Skeletal muscle cell (primary cell): ENCODE results near the gene NATD1.

Source experiments
- DNase-seq: peaks from one replicate; pipeline ENCODE4 v3.0.0-alpha.2; 2010; ENCODE audit warnings: low read depth
- H3K4me3 ChIP-seq: 2 replicates; pipeline ENCODE4 v1.5.1; 2011; ENCODE audit warnings: low read depth, mild to moderate bottlenecking, control low read depth, low read length, moderate library complexity

NATD1 gene

GRCh38 chr17:21249086-21249795, 4.0 kb downstream of the NATD1 start:
- DNase-seq, result no peak
- H3K4me3 ChIP-seq, result no peak overlapping the region

DNA sequence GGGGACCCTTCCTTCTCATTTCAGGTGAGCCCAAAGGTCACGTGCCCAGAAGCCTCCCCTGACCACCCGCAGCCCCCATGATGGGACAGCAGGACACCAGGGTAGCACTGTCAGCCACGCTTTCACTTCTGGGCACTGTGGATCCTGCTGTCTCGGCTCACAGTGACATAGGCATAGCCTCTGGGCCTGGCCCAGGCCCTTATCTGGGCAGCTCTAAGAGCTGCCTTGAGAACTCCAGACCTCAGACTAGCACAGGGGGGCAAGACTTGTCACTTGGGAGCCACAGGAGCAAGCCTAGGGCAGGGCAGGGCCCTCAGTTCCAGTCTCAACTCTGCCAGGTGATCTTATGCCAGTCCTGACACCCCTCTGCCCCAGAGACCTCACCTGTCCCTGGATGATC, 4.7 kb downstream of the NATD1 start:
- no peak overlapping the region for H3K4me3 ChIP-seq

DNA sequence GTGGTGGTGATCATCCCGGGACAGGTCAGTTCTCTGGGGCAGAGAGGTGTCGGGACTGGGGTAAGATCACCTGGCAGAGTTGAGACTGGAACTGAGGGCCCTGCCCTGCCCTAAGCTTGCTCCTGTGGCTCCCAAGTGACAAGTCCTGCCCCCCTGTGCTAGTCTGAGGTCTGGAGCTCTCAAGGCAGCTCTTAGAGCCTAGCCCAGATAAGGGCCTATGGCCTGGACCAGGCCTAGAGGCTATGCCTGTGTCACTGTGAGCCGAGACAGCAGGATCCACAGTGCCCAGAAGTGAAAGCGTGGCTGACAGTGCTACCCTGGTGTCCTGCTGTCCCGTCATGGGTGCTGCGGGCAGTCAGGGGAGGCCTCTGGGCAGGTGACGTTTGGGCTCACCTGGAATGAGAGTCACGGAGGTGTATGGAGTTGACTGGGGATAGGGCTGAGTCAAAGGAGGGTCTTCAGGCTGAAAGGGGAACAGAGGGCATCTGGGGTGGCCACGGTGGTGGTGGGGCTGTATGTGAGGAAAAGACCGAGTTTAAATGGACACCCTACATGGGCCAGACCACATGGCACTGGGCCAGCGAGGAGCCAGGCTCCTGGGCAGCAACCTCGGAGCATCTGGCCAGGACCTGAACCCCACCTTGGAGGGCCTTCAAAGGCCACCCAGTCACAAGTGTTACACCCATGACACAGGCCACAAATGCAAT, 5.5 kb downstream of the NATD1 start:
- H3K4me3 ChIP-seq, result no peak overlapping the region
- DNase-seq, result no peak

More for the DNA sequence above, 4.7 kb downstream of the NATD1 start:
- DNase-seq, result no peak

DNA sequence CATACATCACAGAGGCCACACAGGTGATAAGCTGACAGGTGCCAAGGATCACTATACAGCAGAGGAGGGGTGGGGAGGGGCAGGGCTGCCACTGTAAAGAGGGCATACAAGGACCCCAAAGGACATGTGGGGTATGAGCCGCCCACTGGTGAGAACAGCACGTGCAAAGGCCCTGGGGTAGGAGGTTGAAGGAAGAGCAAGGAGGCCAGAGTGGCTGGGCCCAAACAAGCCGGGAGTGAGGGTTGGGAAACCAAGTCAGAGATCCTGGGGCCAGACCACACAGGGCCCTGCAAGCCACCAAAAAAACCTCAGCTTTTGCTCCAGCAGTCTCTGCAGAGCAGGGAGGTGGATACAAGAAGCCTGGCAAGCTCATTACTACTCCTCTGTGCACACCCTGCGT, 6.5 kb downstream of the NATD1 start:
- no peak for DNase-seq
- H3K4me3 ChIP-seq, result no peak overlapping the region

GRCh38 chr17:21245639-21246084, 7.5 kb downstream of the NATD1 start:
- DNase-seq, result no peak
- no peak overlapping the region for H3K4me3 ChIP-seq

DNA sequence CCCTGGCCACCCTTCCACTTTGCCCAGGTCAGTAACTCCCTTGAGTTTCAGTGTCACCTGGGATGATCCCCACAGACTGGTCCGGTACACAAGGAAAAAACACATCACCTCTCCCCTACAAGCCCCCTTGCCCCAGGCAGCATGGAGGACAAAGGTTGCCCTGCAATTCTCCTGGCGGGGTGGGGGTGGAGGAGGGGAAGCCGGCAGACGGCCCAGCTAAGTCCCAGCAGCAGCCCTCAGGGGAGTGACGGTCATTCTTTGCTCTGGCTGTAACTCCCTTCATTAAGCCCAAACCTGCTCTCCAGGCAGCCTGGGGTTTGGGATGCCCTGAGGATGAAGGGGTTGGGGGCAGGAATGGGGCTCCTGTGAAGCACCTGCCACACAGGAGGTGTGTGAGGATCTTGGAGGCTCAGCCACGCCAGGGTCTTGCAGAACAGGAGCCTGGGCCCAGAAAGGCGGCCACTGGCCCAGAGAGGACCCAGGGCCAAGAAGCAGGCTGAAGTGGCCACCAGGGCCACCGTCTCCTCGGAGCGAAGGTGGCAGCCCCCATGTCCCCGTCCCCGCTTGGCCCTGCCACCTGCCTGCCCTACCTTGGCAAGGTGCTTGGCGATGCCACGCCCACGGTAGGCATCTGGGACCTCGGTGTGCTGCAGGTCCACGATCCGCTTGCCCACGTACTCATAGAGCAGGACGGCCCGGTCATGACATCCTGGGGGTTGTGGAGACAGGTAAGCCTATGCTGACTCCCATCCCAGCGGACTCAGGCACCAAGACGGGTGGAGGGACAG, 9.5 kb downstream of the NATD1 start:
- H3K4me3 ChIP-seq, result no peak overlapping the region
- no peak for DNase-seq

DNA sequence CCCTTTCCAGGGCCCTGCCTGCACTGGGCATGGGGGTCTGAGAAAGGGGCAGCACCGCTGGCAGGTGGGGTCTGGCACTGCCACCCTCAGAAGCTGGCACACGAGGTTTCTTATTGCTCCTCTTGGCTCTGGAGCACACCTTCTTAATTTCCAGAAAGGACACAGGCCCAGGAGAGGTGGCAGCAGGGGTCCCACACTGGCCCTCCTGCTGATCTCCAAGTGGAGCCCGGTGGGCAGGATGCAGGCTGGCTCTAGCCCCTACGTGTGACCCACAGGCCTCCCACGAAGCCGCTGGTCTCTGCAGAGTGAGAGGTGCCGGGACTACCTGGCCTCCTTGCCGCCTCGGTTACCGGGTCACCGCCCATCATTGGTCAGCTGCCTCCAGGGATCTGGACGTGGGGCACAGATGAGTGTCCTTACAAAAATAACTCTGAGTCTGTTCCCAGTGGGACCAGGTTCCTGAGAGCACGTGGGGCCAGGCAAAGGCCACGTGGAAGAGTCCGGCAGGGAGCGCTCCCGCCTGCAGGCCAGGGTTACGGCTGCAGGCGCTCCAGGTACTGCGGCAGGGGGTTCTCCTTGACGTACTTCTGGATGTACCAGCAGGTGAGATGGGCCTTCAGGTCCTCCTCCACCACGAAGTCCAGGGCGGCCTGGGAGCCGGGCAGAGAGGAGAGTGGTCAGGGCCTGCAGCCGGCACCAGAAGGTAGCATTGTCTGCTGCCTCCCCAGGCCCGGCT, 10.3 kb downstream of the NATD1 start:
- DNase-seq, result no peak
- no peak overlapping the region for H3K4me3 ChIP-seq

DNA sequence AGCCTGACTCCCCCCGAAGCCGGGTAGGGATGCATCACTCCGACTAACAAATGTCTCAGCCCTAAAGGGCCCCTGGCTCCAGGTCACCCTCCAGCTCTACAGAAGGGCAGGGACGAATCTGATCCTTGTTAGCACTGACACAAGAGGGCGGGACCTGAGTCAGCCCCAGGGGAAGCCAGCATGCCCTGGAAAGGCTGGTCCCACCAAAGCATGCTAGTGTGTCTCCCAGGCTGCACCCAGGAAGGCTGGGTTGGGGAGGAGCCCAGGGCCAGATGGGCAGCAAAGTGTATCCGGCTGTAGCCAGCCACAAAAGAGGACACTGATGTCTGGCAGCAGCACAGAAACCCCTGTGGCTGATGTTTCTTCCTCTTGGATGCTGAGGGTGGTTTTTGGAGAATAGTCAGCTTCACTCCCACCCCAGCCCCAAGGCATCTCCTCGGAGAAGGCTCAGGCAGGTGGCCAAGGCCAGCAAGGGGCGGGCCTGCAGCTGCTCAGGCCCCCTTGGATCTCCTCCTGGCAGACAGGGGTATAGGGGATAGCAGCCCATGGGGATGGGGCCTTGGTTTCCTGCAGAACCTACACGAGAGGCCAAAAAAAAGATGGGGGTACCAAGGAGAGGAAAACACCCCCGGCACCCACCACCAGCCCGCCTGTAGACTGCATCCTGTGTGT, 11.0 kb downstream of the NATD1 start:
- no peak overlapping the region for H3K4me3 ChIP-seq
- no peak for DNase-seq

DNA sequence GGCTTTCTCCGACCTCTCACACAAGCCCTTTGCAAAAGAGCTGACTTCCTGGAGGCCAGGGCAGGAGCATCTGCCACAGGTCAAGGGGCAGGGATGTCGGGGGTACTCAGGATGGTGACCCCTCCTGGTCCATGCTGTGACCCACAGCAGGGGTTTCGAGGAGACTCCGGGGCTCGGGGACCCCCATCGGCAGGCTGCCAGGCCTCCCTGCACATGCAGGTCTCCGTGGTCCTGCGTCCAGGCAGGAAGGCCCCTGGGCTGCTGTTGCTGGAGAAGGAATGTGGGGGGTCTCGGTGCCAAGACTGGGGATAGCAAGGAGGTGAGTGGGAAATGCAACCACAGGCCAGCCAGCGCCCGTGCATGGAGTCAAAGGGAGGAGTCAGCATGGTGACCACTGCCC, 11.6 kb downstream of the NATD1 start:
- no peak overlapping the region for H3K4me3 ChIP-seq
- DNase-seq, result no peak

DNA sequence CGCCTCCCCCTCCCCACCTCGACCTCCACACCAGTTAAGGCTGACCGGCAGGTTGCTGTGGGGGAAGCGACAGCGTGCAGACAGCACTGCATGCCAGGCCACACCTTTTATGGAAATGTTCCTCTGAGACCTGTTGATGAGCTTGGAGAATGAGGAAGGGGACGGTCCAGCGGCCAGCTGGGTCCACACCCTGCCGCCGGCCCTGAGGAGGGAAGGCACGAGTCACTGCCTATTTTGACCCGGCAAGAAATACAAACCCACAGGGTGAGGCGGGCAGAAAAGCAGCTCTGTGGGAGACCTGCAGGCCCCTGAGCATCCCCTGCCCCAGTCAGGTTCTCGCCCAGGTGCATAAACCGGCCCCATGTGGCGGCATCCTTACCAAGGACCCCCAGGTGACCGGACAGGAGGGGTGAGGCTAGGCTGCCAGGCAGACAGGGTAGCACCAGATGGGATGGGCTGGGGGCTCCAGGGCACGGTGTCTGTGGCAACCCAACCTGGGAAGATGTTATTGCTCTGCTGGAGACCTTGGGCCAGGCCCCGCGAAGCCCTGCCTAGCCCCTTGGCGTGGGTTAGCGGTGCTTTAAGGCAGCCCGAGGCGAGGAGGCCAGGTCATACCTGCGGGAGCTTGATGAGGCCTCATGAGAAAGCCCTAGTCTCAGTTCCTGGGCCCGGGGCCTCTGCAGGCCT, 12.7 kb downstream of the NATD1 start:
- H3K4me3 ChIP-seq, result no peak overlapping the region
- DNase-seq, result no peak

DNA sequence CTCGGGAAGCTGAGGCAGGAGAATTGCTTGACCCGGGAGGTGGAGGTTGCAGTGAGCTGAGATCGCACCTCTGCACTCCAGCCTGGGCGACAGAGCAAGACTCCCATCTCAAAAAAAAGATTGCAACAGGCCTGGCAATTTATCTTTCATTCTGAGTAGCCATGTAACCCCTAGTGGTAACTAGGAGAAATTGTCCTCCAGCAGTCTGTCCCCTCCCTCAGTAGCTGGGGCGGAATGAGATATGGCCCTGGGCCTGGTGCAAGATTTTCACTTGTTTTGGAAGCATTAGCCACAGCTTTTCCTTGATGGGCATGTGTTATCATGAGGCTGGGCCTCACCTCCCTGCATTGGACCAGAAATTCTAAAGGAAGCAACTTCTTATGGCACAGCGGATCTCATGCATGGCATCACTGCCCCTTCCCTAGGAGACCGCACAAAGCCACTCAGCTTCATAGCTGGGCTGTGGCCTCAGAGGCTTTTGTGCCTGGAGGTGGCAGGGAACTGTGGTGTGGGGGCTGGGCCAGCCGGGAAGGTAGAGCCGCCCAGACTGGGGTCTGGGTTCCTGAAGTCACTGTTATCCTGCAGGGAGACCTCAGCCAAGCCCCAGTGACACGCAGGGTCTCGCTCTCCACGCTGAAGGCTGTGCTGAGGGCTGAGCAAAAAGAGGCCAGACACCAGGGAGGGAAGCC, 13.4 kb downstream of the NATD1 start:
- DNase-seq, result no peak
- no peak overlapping the region for H3K4me3 ChIP-seq

- H3K4me3 ChIP-seq, result no peak overlapping the region
- DNase-seq, result no peak
Observed at GRCh38 chr17:21235921-21236320, 17.3 kb downstream of the NATD1 start.

DNA sequence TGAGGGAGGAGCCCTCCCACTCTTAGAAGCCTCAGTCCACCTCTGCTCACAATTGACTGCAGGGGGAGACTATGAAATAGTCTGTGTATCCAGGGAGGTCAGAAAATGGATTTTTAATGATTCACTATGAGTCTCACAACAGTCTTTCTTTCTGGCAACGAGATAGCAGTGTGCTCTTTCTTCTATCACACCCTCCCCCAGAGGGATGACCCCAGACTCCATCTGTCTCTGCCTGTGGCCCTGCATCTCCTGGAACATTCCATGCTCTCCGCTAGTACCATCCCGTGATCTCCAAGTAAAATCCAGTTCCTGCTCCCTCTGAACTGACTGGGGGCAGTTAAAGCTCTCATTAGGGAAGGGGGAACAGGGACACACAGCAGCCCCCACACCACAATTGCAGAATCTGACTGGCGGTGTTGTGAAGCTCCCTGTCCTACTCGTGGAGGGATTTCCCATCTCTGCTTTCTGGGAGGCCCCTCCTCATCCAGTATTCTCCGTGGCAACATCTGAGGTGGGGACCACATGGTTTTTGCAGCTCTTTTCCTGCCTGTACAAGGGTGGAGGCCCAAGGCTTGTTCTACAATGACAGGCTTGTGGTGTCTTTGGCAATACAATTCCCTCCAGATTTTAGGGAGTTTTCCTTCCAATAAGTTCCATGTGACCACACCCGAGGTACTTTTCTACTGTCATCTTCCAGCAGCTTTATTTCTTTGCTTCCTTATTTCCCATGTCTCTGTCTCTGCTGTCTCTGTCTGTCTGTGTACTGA, 19.4 kb downstream of the NATD1 start:
- DNase-seq, result no peak
- no peak overlapping the region for H3K4me3 ChIP-seq

DNA sequence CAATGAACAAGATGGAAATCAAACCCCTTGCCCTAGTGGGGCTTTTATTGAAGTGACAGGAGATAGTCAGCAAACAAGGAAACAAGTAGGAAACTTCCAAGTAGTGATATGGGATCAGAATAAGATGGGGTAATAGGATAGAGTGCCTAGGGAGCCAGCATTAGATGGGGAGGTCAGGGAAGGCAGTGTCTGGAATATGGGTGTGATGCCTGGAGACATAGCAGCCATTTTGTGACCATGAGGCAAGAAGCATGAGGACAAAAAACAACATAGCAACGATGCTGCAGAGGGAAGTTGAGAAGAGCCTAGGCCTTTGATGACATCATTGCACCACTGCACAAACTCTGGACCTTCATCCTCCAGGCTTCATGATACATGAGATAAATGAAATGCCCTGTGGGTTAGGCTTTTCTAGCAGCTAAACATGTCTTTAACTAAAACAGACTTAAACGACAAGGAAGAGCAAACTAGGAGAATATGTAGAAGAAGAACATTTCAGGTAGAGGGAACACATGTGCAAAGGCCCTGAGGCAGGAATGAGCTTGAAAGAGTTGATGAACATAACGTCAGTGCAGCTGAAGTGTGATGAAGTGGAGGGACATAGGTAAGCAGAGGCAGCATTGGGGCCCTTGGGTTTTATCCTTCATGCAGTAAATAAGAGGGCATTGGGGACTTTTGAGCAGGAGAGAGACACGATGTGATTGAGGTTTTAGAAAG, 21.0 kb downstream of the NATD1 start:
- H3K4me3 ChIP-seq, result no peak overlapping the region
- no peak for DNase-seq

DNA sequence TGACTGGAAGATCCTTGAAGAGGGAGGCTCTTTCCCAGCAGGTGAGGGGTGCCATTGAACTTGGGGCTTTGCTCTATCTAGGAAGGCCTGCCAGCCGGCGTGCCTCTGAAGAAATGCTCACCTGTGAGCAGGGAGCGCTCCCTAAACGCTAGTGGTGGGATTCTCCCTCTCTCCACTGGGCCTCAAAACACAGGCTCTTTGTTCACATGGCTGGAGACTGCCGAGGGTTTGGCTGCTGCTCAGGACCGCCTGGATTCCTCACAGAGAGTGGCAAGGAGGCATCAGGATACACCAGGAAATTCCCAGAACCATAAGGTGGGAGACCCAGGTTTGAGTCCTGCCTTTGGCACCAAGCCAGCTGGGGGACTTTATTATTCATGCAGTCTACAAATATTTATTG, 21.7 kb downstream of the NATD1 start:
- no peak overlapping the region for H3K4me3 ChIP-seq
- DNase-seq, result no peak

GRCh38 chr17:21228845-21229244, 24.4 kb downstream of the NATD1 start:
- DNase-seq, result no peak
- H3K4me3 ChIP-seq, result no peak overlapping the region

- no peak overlapping the region for H3K4me3 ChIP-seq
- DNase-seq, result no peak
Observed at GRCh38 chr17:21228111-21228510, 25.1 kb downstream of the NATD1 start.
